Keratinocyte (primary cell): ENCODE data around the gene NUDT3. TPM values are rescaled to one million over a fixed set of nuclear protein-coding genes. Genes with fewer than 3 reads are reported as not detected.

Experiments
- DNase-seq: peaks from one replicate; pipeline ENCODE4 v3.0.0-alpha.2; 2011; ENCODE audit warnings: low read depth, missing footprints, low spot score
- FAIRE-seq: peaks from 2 replicates; lab custom pipeline; 2011; peaks lifted over from hg19 to GRCh38; lab: Jason Lieb, UNC
- H2AFZ ChIP-seq: 2 replicates; pipeline ENCODE4 v1.6.0; 2012; ENCODE audit warnings: low read length, control low read depth, inconsistent platforms; ENCODE audit not compliant: control insufficient read depth
- H3K27ac ChIP-seq: 2 replicates; pipeline ENCODE4 v1.5.1; 2011; ENCODE audit warnings: low read length; ENCODE audit not compliant: control insufficient read depth, insufficient read depth
- H3K27me3 ChIP-seq: 3 replicates; pipeline ENCODE4 v1.6.0; 2011; ENCODE audit warnings: low read length; ENCODE audit not compliant: control insufficient read depth, insufficient read depth; ENCODE audit errors: extremely low read depth
- H3K36me3 ChIP-seq, 2 experiments: 2 replicates in 1 of 2; 3 replicates in 1 of 2; pipeline ENCODE4 v1.5.1; 2011; ENCODE audit warnings: low read length in 2 of 2, mild to moderate bottlenecking in 1 of 2; ENCODE audit not compliant: control insufficient read depth in 2 of 2, insufficient read depth in 2 of 2; ENCODE audit errors: extremely low read depth in 1 of 2
- H3K4me1 ChIP-seq: 3 replicates; pipeline ENCODE4 v1.5.1; 2011; ENCODE audit warnings: low read length; ENCODE audit not compliant: control insufficient read depth, insufficient read depth; ENCODE audit errors: extremely low read depth
- H3K4me2 ChIP-seq: 3 replicates; pipeline ENCODE4 v1.6.0; 2011; ENCODE audit warnings: low read depth, low read length; ENCODE audit not compliant: control insufficient read depth, insufficient read depth; ENCODE audit errors: extremely low read depth
- H3K4me3 ChIP-seq, 3 experiments: fragments of 200-600 bp in 1 of 3; sonication (generic) in 1 of 3; 2 replicates in 2 of 3; 3 replicates in 1 of 3; pipeline ENCODE4 v1.5.1; 2011 to 2016; ENCODE audit warnings: low read length in 3 of 3, mild to moderate bottlenecking in 3 of 3, control low read depth in 2 of 3, inconsistent platforms in 1 of 3, low read depth in 1 of 3, mixed read lengths in 1 of 3, mixed run types in 1 of 3, moderate library complexity in 1 of 3; ENCODE audit not compliant: control insufficient read depth in 2 of 3, insufficient read depth in 2 of 3; ENCODE audit errors: extremely low read depth in 1 of 3
- H3K79me2 ChIP-seq: 2 replicates; pipeline ENCODE4 v1.6.0; 2012; ENCODE audit warnings: low read length; ENCODE audit not compliant: control insufficient read depth, insufficient read depth
- H3K9ac ChIP-seq: 3 replicates; pipeline ENCODE4 v1.6.0; 2011; ENCODE audit warnings: low read length; ENCODE audit not compliant: control insufficient read depth, insufficient read depth; ENCODE audit errors: extremely low read depth
- H3K9me1 ChIP-seq: 3 replicates; pipeline ENCODE4 v1.6.0; 2011; ENCODE audit warnings: low read length; ENCODE audit not compliant: control insufficient read depth, insufficient read depth; ENCODE audit errors: extremely low read depth
- H3K9me3 ChIP-seq: 2 replicates; pipeline ENCODE4 v1.5.1; 2012; ENCODE audit warnings: low read depth, low read length; ENCODE audit not compliant: control insufficient read depth
- H4K20me1 ChIP-seq: 3 replicates; pipeline ENCODE4 v1.6.0; 2011; ENCODE audit warnings: low read length; ENCODE audit not compliant: control insufficient read depth, insufficient read depth; ENCODE audit errors: extremely low read depth
- CTCF ChIP-seq, 3 experiments: IDR thresholded peaks in 1 of 3; conservative IDR thresholded peaks in 1 of 3; optimal IDR thresholded peaks in 1 of 3; 2 replicates in 2 of 3; 3 replicates in 1 of 3; pipeline versions ENCODE3 to v1.5.1; 2011; ENCODE audit warnings: low read length in 3 of 3, mild to moderate bottlenecking in 3 of 3, moderate library complexity in 2 of 3, control low read depth in 1 of 3, inconsistent platforms in 1 of 3; ENCODE audit not compliant: insufficient read depth in 2 of 3; ENCODE audit errors: extremely low read depth in 1 of 3
- EZH2 ChIP-seq: IDR thresholded peaks from one replicate; pipeline ENCODE4 v1.6.1; 2012; ENCODE audit warnings: inconsistent platforms, mild to moderate bottlenecking, low read length, moderate library complexity
- dilution Hi-C: fragments of 300-500 bp; cut with MboI; formaldehyde crosslinking; loops from one replicate; pipeline ENCODE4 v1.7.0; 2020; ENCODE audit warnings: low sequenced_read_pairs; ENCODE audit not compliant: extremely low pct_ligation_motif_present
- polyA plus RNA-seq, 5 experiments: library from polyadenylated mRNA; depleted of rRNA in 3 of 5; stranded (reverse) in 3 of 5; stranded (forward) in 1 of 5; unstranded in 1 of 5; fragments of >200 nt; gene quantifications; 1 replicate in 1 of 5; 2 replicates in 3 of 5; 3 replicates in 1 of 5; pipeline versions ENCODE4 v1.2.1 to v1.2.3, GENCODE V29; 2011 to 2012; ENCODE audit warnings: missing spikeins in 2 of 5, low read depth in 1 of 5, low replicate concordance in 1 of 5

NUDT3 gene
- polyA plus RNA-seq, 1 donor (not counting 4 experiments of a cell fraction or from before 2014, with no cell fraction given), result 16.5 TPM

GRCh38 chr6:34315780-34316179 lies 76.7 kb downstream of the NUDT3 start:
- no peak overlapping the region for H3K9ac ChIP-seq
- H3K4me3 ChIP-seq, result no peak overlapping the region
- H3K4me1 ChIP-seq, result peaks cover 7% of the 10 kb centered on the region
- H3K27ac ChIP-seq, result no peak overlapping the region
- DNase-seq (no peak), FAIRE-seq (no peak)
- H3K27me3 ChIP-seq, result no peaks in the 10 kb centered on the region
- H2AFZ ChIP-seq, result no peak overlapping the region
- dilution Hi-C loops, result no loop called here
- no peaks in the 10 kb centered on the region for H3K36me3 ChIP-seq
- H3K4me2 ChIP-seq, result no peak overlapping the region
- H3K9me3 ChIP-seq, result no peaks in the 10 kb centered on the region
- H3K79me2 ChIP-seq, result peaks cover 16% of the 10 kb centered on the region
- TF ChIP-seq EZH2 (no peak), CTCF (optimal IDR thresholded peaks at IDR 0.05 in 1 of 3, IDR thresholded peaks at IDR 0.05 in 1 of 3, conservative IDR thresholded peaks at IDR 0.05 in 1 of 3; ENCODE audit: extremely low read depth in 1 of 3, insufficient read depth in 2 of 3, low read length in 3 of 3) (no peak)
- H4K20me1 ChIP-seq, result peaks cover 2% of the 10 kb centered on the region
- H3K9me1 ChIP-seq, result no peaks in the 10 kb centered on the region

GRCh38 chr6:34315256-34315655 lies 77.2 kb downstream of the NUDT3 start:
- Histone ChIP-seq H3K27me3 (no peaks in the 10 kb centered on the region), H4K20me1 (peaks cover 2% of the 10 kb centered on the region), H3K9me1 (no peaks in the 10 kb centered on the region), H3K4me2 (no peak overlapping the region), H3K4me1 (peaks cover 7% of the 10 kb centered on the region), H3K27ac (no peak overlapping the region), H2AFZ (no peak overlapping the region), H3K79me2 (peaks cover 21% of the 10 kb centered on the region), H3K9me3 (no peaks in the 10 kb centered on the region), H3K9ac (no peak overlapping the region), H3K4me3 (no peak overlapping the region), H3K36me3 (no peaks in the 10 kb centered on the region)
- dilution Hi-C loops, result no loop called here
- DNase-seq (no peak), FAIRE-seq (no peak)
- TF ChIP-seq CTCF (optimal IDR thresholded peaks at IDR 0.05 in 1 of 3, IDR thresholded peaks at IDR 0.05 in 1 of 3, conservative IDR thresholded peaks at IDR 0.05 in 1 of 3; ENCODE audit: extremely low read depth in 1 of 3, insufficient read depth in 2 of 3, low read length in 3 of 3), result no peak
- TF ChIP-seq EZH2, result no peak
